WTC11 (cell line): ENCODE results near the gene FRMD4A.

ENCODE experiments used
- ATF3 ChIP-seq: sonication (generic); formaldehyde crosslinking; conservative IDR thresholded peaks from 2 replicates; pipeline ENCODE4 v1.8.1; 2022; ENCODE audit warnings: mild to moderate bottlenecking, missing genetic modification reagents
- CREB1 ChIP-seq: sonication (generic); formaldehyde crosslinking; IDR thresholded peaks from 2 replicates; pipeline ENCODE4 v1.8.0; 2023; ENCODE audit warnings: mild to moderate bottlenecking, missing genetic modification reagents
- CTCF ChIP-seq: fragments of 200-600 bp; IDR thresholded peaks from 2 replicates; pipeline ENCODE4 v1.8.0; 2022; ENCODE audit warnings: antibody characterized with exemption
- ESRRA ChIP-seq: sonication (generic); formaldehyde crosslinking; IDR thresholded peaks from 2 replicates; pipeline ENCODE4 v1.8.1; 2022; ENCODE audit warnings: mild to moderate bottlenecking, missing genetic modification reagents, borderline replicate concordance
- IRF1 ChIP-seq: sonication (generic); formaldehyde crosslinking; IDR thresholded peaks from 2 replicates; pipeline ENCODE4 v1.8.0; 2023; ENCODE audit warnings: missing genetic modification reagents
- NR3C1 ChIP-seq: sonication (generic); formaldehyde crosslinking; conservative IDR thresholded peaks from 2 replicates; pipeline ENCODE4 v1.8.1; 2023; ENCODE audit warnings: low read depth, mild to moderate bottlenecking, missing genetic modification reagents
- PRDM15 ChIP-seq: sonication (generic); formaldehyde crosslinking; IDR thresholded peaks from 2 replicates; pipeline ENCODE4 v1.8.0; 2022; ENCODE audit warnings: missing genetic modification reagents
- ZNF232 ChIP-seq: sonication (generic); formaldehyde crosslinking; IDR thresholded peaks from 2 replicates; pipeline ENCODE4 v1.8.0; 2022; ENCODE audit warnings: mild to moderate bottlenecking, missing genetic modification reagents

GRCh38 chr10:14077430-14077829, 253.3 kb downstream of the FRMD4A start:
- TF ChIP-seq CREB1 (CRISPR knock-in tag) (no peak), PRDM15 (CRISPR knock-in tag) (no peak), NR3C1 (CRISPR knock-in tag) (no peak), CTCF (no peak), ESRRA (CRISPR knock-in tag) (no peak), ATF3 (no peak), IRF1 (CRISPR knock-in tag) (no peak), ZNF232 (no peak)
